Liver (tissue), 9 donors: ENCODE measurements around the gene KDM3A. TPM values are rescaled to one million over a fixed set of nuclear protein-coding genes. Genes with fewer than 3 reads are reported as not detected.

ENCODE experiments used
- DNase-seq: peaks from one replicate; pipeline ENCODE4 v3.0.0-alpha.2; 2017; ENCODE audit warnings: low spot score
- H3K27ac ChIP-seq, 2 donors: one replicate each; pipeline ENCODE4 v1.7.0; 2013; ENCODE audit warnings: inconsistent platforms in 2 of 2, low read length in 2 of 2, control low read depth in 1 of 2, low read depth in 1 of 2, mild to moderate bottlenecking in 1 of 2
- H3K27me3 ChIP-seq, 4 donors: one replicate each; pipeline versions ENCODE4 v1.6.1 to v1.7.0; 2013; ENCODE audit warnings: low read length in 3 of 4, inconsistent platforms in 1 of 4, mild to moderate bottlenecking in 1 of 4, moderate library complexity in 1 of 4; ENCODE audit not compliant: control insufficient read depth in 4 of 4, insufficient read depth in 4 of 4
- H3K36me3 ChIP-seq, 4 donors: one replicate each; pipeline versions ENCODE4 v1.6.1 to v1.7.0; 2013; ENCODE audit warnings: low read length in 3 of 4, mild to moderate bottlenecking in 3 of 4, low read depth in 1 of 4, moderate library complexity in 1 of 4; ENCODE audit not compliant: control insufficient read depth in 4 of 4, insufficient read depth in 3 of 4
- H3K4me1 ChIP-seq, 4 donors: one replicate each; pipeline versions ENCODE4 v1.6.1 to v1.7.0; 2013; ENCODE audit warnings: low read length in 3 of 4, mild to moderate bottlenecking in 3 of 4, moderate library complexity in 1 of 4; ENCODE audit not compliant: control insufficient read depth in 4 of 4, insufficient read depth in 4 of 4
- H3K4me3 ChIP-seq, 3 donors: one replicate each; pipeline versions ENCODE4 v1.6.1 to v1.7.0; 2013; ENCODE audit warnings: low read length in 3 of 3, control low read depth in 1 of 3, low read depth in 1 of 3, mild to moderate bottlenecking in 1 of 3
- H3K9ac ChIP-seq, 2 donors: one replicate each; pipeline ENCODE4 v1.7.0; 2013; ENCODE audit warnings: low read length in 2 of 2, mild to moderate bottlenecking in 2 of 2, moderate library complexity in 2 of 2, control low read depth in 1 of 2, low read depth in 1 of 2
- H3K9me3 ChIP-seq, 4 donors: one replicate each; pipeline versions ENCODE4 v1.6.1 to v1.7.0; 2013; ENCODE audit warnings: low read length in 3 of 4; ENCODE audit not compliant: control insufficient read depth in 4 of 4
- ATF3 ChIP-seq: IDR thresholded peaks from 2 replicates; pipeline ENCODE4 v1.6.1; 2016; ENCODE audit warnings: antibody characterized with exemption
- CTCF ChIP-seq: fragments of 150-350 bp; IDR thresholded peaks from 2 replicates; pipeline ENCODE4 v1.5.1; 2017; ENCODE audit warnings: improper control_type of control experiment, low read depth, low read length; ENCODE audit not compliant: missing input control
- EGR1 ChIP-seq, 2 donors: IDR thresholded peaks; 2 replicates each; pipeline ENCODE4 v1.6.1; 2016 to 2018; ENCODE audit warnings: antibody characterized with exemption in 2 of 2, low read depth in 2 of 2
- FOXA1 ChIP-seq: IDR thresholded peaks from 2 replicates; pipeline ENCODE4 v1.6.1; 2016; ENCODE audit warnings: antibody characterized with exemption
- FOXA2 ChIP-seq: IDR thresholded peaks from 2 replicates; pipeline ENCODE4 v1.6.1; 2016; ENCODE audit warnings: antibody characterized with exemption
- GABPA ChIP-seq, 2 donors: IDR thresholded peaks in 1 of 2; conservative IDR thresholded peaks in 1 of 2; 2 replicates each; pipeline ENCODE4 v1.6.1; 2016; ENCODE audit warnings: antibody characterized with exemption in 2 of 2, mild to moderate bottlenecking in 1 of 2, moderate library complexity in 1 of 2
- HNF4A ChIP-seq, 2 donors: conservative IDR thresholded peaks; 2 replicates each; pipeline ENCODE4 v1.6.1; 2016; ENCODE audit warnings: antibody characterized with exemption in 2 of 2, mild to moderate bottlenecking in 2 of 2
- HNF4G ChIP-seq: IDR thresholded peaks from 2 replicates; pipeline ENCODE4 v1.6.1; 2016; ENCODE audit warnings: antibody characterized with exemption
- JUND ChIP-seq, 2 donors: IDR thresholded peaks; 2 replicates each; pipeline ENCODE4 v1.6.1; 2016; ENCODE audit warnings: antibody characterized with exemption in 2 of 2
- MAX ChIP-seq: IDR thresholded peaks from 2 replicates; pipeline ENCODE4 v1.6.1; 2016; ENCODE audit warnings: antibody characterized with exemption
- NR2F2 ChIP-seq: IDR thresholded peaks from 2 replicates; pipeline ENCODE4 v1.6.1; 2016; ENCODE audit warnings: antibody characterized with exemption
- RAD21 ChIP-seq, 2 donors: IDR thresholded peaks; 2 replicates each; pipeline ENCODE4 v1.6.1; 2016; ENCODE audit warnings: antibody characterized with exemption in 2 of 2, mild to moderate bottlenecking in 2 of 2
- REST ChIP-seq: IDR thresholded peaks from 2 replicates; pipeline ENCODE4 v1.6.1; 2016; ENCODE audit warnings: antibody characterized with exemption, mild to moderate bottlenecking
- RXRA ChIP-seq, 2 donors: IDR thresholded peaks; 2 replicates each; pipeline ENCODE4 v1.6.1; 2017 to 2018; ENCODE audit warnings: antibody characterized with exemption in 2 of 2, mild to moderate bottlenecking in 1 of 2
- SP1 ChIP-seq: IDR thresholded peaks from 2 replicates; pipeline ENCODE4 v1.6.1; 2018; ENCODE audit warnings: antibody characterized with exemption, mild to moderate bottlenecking
- TAF1 ChIP-seq: conservative IDR thresholded peaks from 2 replicates; pipeline ENCODE4 v1.6.1; 2016; ENCODE audit warnings: antibody characterized with exemption, mild to moderate bottlenecking
- YY1 ChIP-seq: IDR thresholded peaks from 2 replicates; pipeline ENCODE4 v1.6.1; 2016; ENCODE audit warnings: antibody characterized with exemption, mild to moderate bottlenecking
- ZBTB33 ChIP-seq: IDR thresholded peaks from 2 replicates; pipeline ENCODE4 v1.6.1; 2016; ENCODE audit warnings: antibody characterized with exemption
- WGBS: extraction: QIAGEN DNeasy Blood & Tissue Kit; methylation state at CpG from one replicate; pipeline ENCODE4 v1.1.7; 2013; 5-methylcytosine and 5-hydroxymethylcytosine counted together
- polyA plus RNA-seq, 2 donors: library from polyadenylated mRNA; stranded (reverse) in 1 of 2; unstranded in 1 of 2; fragments of 200-250 nt in 1 of 2; fragments of >200 nt in 1 of 2; fragmentation: Nextera tagmentation in 1 of 2; extraction: Ambion mirVana in 1 of 2; gene quantifications; one replicate each; pipeline versions ENCODE4 v1.2.1 to v1.2.3, GENCODE V29; 2013 to 2015
- total RNA-seq, 2 donors: library from RNA; depleted of rRNA; stranded (reverse); fragments of >200 nt; gene quantifications; one replicate each; pipeline ENCODE4 v1.2.3, GENCODE V29; 2014
- donor health status: healthy.
- donor health status: healthy.
- donor health status: healthy.
- donor health status: healthy.
- donor health status: healthy.

The KDM3A gene
- total and polyA plus RNA-seq, 4 donors: 3.9 to 19.8 (median 8.3) TPM

- no peaks in the 10 kb centered on the region for H3K27me3 ChIP-seq
- no peak overlapping the region for H3K9ac ChIP-seq
- H3K4me3 ChIP-seq: no peak overlapping the region
- peaks cover 10 to 36% (median 27%) of the 10 kb centered on the region in 4 donors for H3K36me3 ChIP-seq
- H3K27ac ChIP-seq: no peak overlapping the region
- no peak for TF ChIP-seq HNF4A (conservative IDR thresholded peaks at IDR 0.05)
- TF ChIP-seq YY1: no peak
- TF ChIP-seq ATF3: no peak
- TF ChIP-seq RAD21 (IDR thresholded peaks at IDR 0.05): no peak
- TF ChIP-seq MAX: no peak
- TF ChIP-seq HNF4G: no peak
- TF ChIP-seq SP1: no peak
- H3K4me1 ChIP-seq: no peaks in the 10 kb centered on the region
- DNase-seq: no peak
- 97% methylated on average over 7 of the region's 7 CpGs for WGBS
- H3K9me3 ChIP-seq: no peaks in the 10 kb centered on the region
Observed at GRCh38 chr2:86507600-86507999, 66.4 kb downstream of the KDM3A start.

- H3K4me1 ChIP-seq: no peaks in the 10 kb centered on the region
- 99% methylated on average over 4 of the region's 4 CpGs for WGBS
- H3K4me3 ChIP-seq: no peak overlapping the region
- no peak overlapping the region for H3K9ac ChIP-seq
- H3K27ac ChIP-seq: no peak overlapping the region
- H3K36me3 ChIP-seq: peaks cover 9 to 29% (median 23%) of the 10 kb centered on the region in 4 donors
- H3K27me3 ChIP-seq: no peaks in the 10 kb centered on the region
- TF ChIP-seq FOXA2: no peak
- TF ChIP-seq RXRA (IDR thresholded peaks at IDR 0.05): no peak
- TF ChIP-seq REST: no peak
- TF ChIP-seq YY1: no peak
- no peak for TF ChIP-seq GABPA (IDR thresholded peaks at IDR 0.05 in 1 of 2, conservative IDR thresholded peaks at IDR 0.05 in 1 of 2)
- no peak for TF ChIP-seq ATF3
- no peak for TF ChIP-seq MAX
- TF ChIP-seq HNF4A (conservative IDR thresholded peaks at IDR 0.05): no peak
- no peak for TF ChIP-seq RAD21 (IDR thresholded peaks at IDR 0.05)
- no peak for TF ChIP-seq EGR1 (IDR thresholded peaks at IDR 0.05; ENCODE audit: low read depth in 2 of 2)
- no peak for TF ChIP-seq TAF1
- no peak for TF ChIP-seq NR2F2
- no peak for TF ChIP-seq SP1
- no peak for TF ChIP-seq FOXA1
- no peak for TF ChIP-seq ZBTB33
- TF ChIP-seq CTCF: no peak
- no peak for TF ChIP-seq JUND (IDR thresholded peaks at IDR 0.05)
- no peak for TF ChIP-seq HNF4G
- H3K9me3 ChIP-seq: no peaks in the 10 kb centered on the region
- no peak for DNase-seq
Observed at GRCh38 chr2:86510436-86510933, 69.3 kb downstream of the KDM3A start.
